A549 (cell line): Measurements from ENCODE around the gene DTX1. TPM values are rescaled to one million over a fixed set of nuclear protein-coding genes. Genes with fewer than 3 reads are reported as not detected.

Experiments
- ATAC-seq, 2 experiments: fragments of 200-7000 bp in 1 of 2; fragments of >200 bp in 1 of 2; cut with Nextera tagmentation in 1 of 2; cut with Tn5 transposase in 1 of 2; 3 replicates each; pipeline versions ENCODE4 v1.8.0 to v1.9.1; 2018 to 2020; ENCODE audit warnings: mild to moderate bottlenecking in 1 of 2, moderate library complexity in 1 of 2
- CTCF ChIA-PET: fragments of 300-600 bp; sonication (Branson Sonifier 250); formaldehyde crosslinking; extraction: SDS; loops from one replicate; lab custom pipeline; 2021; ENCODE audit warnings: antibody characterized with exemption, inconsistent platforms; lab: Yijun Ruan, JAX
- POLR2A ChIA-PET: fragments of 350-600 bp; formaldehyde crosslinking; extraction: SDS; loops from one replicate; lab custom pipeline; 2021; ENCODE audit warnings: antibody characterized with exemption, inconsistent platforms; lab: Yijun Ruan, JAX
- DNase-seq, 2 experiments: peaks; one replicate each; pipeline versions ENCODE4 v3.0.0 to v3.0.0-alpha.2; 2011 to 2016; ENCODE audit warnings: low read depth in 1 of 2, low spot score in 1 of 2
- FAIRE-seq: peaks from 2 replicates; lab custom pipeline; 2011; peaks lifted over from hg19 to GRCh38; lab: Jason Lieb, UNC
- H3K27ac ChIP-seq, 2 experiments: fragments of >200 bp; sonication (Bioruptor Twin); formaldehyde crosslinking; 3 replicates each; pipeline ENCODE4 v1.5.1; 2016 to 2017
- H3K4me1 ChIP-seq: fragments of >200 bp; sonication (Bioruptor Twin); formaldehyde crosslinking; 3 replicates; pipeline ENCODE4 v1.6.1; 2016
- H3K4me2 ChIP-seq: fragments of >200 bp; sonication (Bioruptor Twin); formaldehyde crosslinking; 3 replicates; pipeline ENCODE4 v1.6.1; 2016
- H3K4me3 ChIP-seq: fragments of >200 bp; sonication (Bioruptor Twin); formaldehyde crosslinking; 3 replicates; pipeline ENCODE4 v1.5.1; 2016
- H3K9me3 ChIP-seq: fragments of >200 bp; sonication (Bioruptor Twin); formaldehyde crosslinking; 3 replicates; pipeline ENCODE4 v1.6.1; 2016
- BHLHE40 ChIP-seq: IDR thresholded peaks from 2 replicates; pipeline ENCODE4 v1.6.1; 2012; ENCODE audit warnings: low read depth, low read length, inconsistent platforms
- CHD2 ChIP-seq: fragments of 150-350 bp; IDR thresholded peaks from 2 replicates; pipeline ENCODE4 v1.6.1; 2014; ENCODE audit warnings: low read length; ENCODE audit not compliant: partially characterized antibody
- EHMT2 ChIP-seq: fragments of 200-600 bp; sonication (generic); IDR thresholded peaks from 2 replicates; pipeline ENCODE4 v1.6.1; 2016; ENCODE audit warnings: antibody characterized with exemption, low read depth, mild to moderate bottlenecking, moderate library complexity
- FOSL2 ChIP-seq, 2 experiments: fragments of 450-650 bp in 1 of 2; fragments of >200 bp in 1 of 2; sonication (Bioruptor Twin) in 1 of 2; formaldehyde crosslinking; IDR thresholded peaks; 2 replicates each; pipeline versions ENCODE4 v1.5.0 to v1.6.1; 2016 to 2020; ENCODE audit warnings: mild to moderate bottlenecking in 1 of 2, moderate library complexity in 1 of 2
- GATA3 ChIP-seq: IDR thresholded peaks from 2 replicates; pipeline ENCODE4 v1.6.1; 2012; ENCODE audit warnings: borderline replicate concordance
- HDAC2 ChIP-seq: fragments of 200-600 bp; sonication (generic); IDR thresholded peaks from 2 replicates; pipeline ENCODE4 v1.6.1; 2016
- HOXB5 ChIP-seq: fragments of 250-450 bp; sonication (Bioruptor Pico); IDR thresholded peaks from 2 replicates; pipeline ENCODE4 v1.5.0; 2020; ENCODE audit warnings: mild to moderate bottlenecking, moderate library complexity
- JUN ChIP-seq, 2 experiments: fragments of >200 bp; sonication (Bioruptor Twin); formaldehyde crosslinking; IDR thresholded peaks; 2 replicates in 1 of 2; 3 replicates in 1 of 2; pipeline ENCODE4 v1.6.1; 2016 to 2017
- KDM5A ChIP-seq: fragments of 200-600 bp; sonication (generic); IDR thresholded peaks from 2 replicates; pipeline ENCODE4 v1.6.1; 2016; ENCODE audit warnings: antibody characterized with exemption, mild to moderate bottlenecking
- MAFK ChIP-seq: fragments of 450-650 bp; IDR thresholded peaks from 2 replicates; pipeline ENCODE4 v1.6.1; 2014; ENCODE audit not compliant: partially characterized antibody
- MYC ChIP-seq: IDR thresholded peaks from 2 replicates; pipeline ENCODE4 v1.6.1; 2012; ENCODE audit warnings: mild to moderate bottlenecking, inconsistent platforms, low read length, improper control_type of control experiment, borderline replicate concordance
- NFE2L2 ChIP-seq: fragments of 150-350 bp; conservative IDR thresholded peaks from 2 replicates; pipeline ENCODE4 v1.6.1; 2014; ENCODE audit warnings: low read length
- PBX3 ChIP-seq: IDR thresholded peaks from 2 replicates; pipeline ENCODE4 v1.6.1; 2012
- PHF8 ChIP-seq: fragments of 200-600 bp; sonication (generic); IDR thresholded peaks from 2 replicates; pipeline ENCODE4 v1.6.1; 2016; ENCODE audit warnings: low read depth, mild to moderate bottlenecking, antibody characterized with exemption, moderate library complexity, borderline replicate concordance
- POLR2AphosphoS2 ChIP-seq: conservative IDR thresholded peaks from 2 replicates; pipeline ENCODE4 v1.6.1; 2012; ENCODE audit warnings: low read length, improper control_type of control experiment, inconsistent platforms
- REST ChIP-seq: fragments of 200-600 bp; sonication (generic); IDR thresholded peaks from 2 replicates; pipeline ENCODE4 v1.6.1; 2016; ENCODE audit warnings: antibody characterized with exemption, mild to moderate bottlenecking, moderate library complexity
- SREBF2 ChIP-seq: fragments of 450-650 bp; IDR thresholded peaks from 2 replicates; pipeline ENCODE4 v1.6.1; 2014; ENCODE audit warnings: mild to moderate bottlenecking, moderate library complexity
- ZC3H11A ChIP-seq: fragments of 450-650 bp; IDR thresholded peaks from 2 replicates; pipeline ENCODE4 v1.6.1; 2014; ENCODE audit warnings: antibody characterized with exemption, mild to moderate bottlenecking
- ZFP36 ChIP-seq: fragments of 450-650 bp; IDR thresholded peaks from 2 replicates; pipeline ENCODE4 v1.6.1; 2014; ENCODE audit warnings: borderline replicate concordance; ENCODE audit not compliant: partially characterized antibody
- WGBS: methylation state at CpG from one replicate; pipeline ENCODE4 v1.1.6; 2017; ENCODE audit errors: missing lambda C conversion rate; 5-methylcytosine and 5-hydroxymethylcytosine counted together
- polyA plus RNA-seq, 4 experiments: library from polyadenylated mRNA; depleted of rRNA in 3 of 4; stranded (reverse); fragments of >200 nt; fragmentation: RNase III in 1 of 4; extraction: RNeasy Plus Mini Kit Qiagen cat#74134 plus additional on column Dnase treatment in 1 of 4; gene quantifications; 2 replicates in 3 of 4; 3 replicates in 1 of 4; pipeline ENCODE4 v1.2.3, GENCODE V29; 2011 to 2017
- TF ChIP-seq, protein P1 (sequence below): fragments of 150-350 bp; IDR thresholded peaks from 2 replicates; pipeline ENCODE4 v1.6.1; 2014; ENCODE audit warnings: low read depth, mild to moderate bottlenecking, low read length

The DTX1 gene
- polyA plus RNA-seq, 2 of the 4 experiments (the other 2 are of a cell fraction): 0.28 to 0.37 TPM

DNA sequence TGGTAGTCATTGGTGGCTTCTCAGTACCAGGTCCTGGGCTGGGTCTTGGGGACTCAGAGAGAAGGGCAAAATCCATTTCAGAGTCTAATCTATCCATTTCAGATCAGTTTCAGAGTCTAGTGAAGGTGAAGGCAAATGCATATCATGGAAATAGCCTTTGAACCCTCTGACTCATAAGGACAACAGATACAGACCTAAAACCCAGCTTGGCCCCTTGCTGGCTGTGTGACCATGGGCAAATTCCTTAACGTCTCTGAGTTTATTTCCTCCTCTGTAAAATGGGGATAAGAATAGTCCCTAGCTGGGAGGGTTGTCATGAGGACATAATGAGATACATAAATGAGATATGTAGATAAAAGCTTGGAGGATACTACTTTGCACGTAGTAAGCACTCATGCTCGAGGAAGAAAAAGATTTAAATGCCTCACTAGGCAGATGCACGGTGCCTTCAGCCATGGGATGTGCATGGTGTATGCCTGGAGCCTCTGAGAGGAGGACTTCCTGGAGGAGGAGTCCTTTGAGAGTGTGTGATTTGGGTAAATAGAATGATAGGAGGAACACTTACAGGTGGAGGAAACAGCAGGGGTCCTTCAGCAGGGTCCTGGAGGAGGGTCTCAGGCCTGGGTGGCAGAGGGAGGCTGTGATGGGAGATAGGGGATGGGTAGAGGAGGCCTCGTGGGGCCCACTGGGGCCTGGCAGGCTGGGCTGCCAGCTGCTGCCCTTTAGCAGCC is 8.0 kb downstream of the DTX1 start:
- Histone ChIP-seq H3K9me3 (no peaks in the 10 kb centered on the region), H3K4me3 (no peak overlapping the region), H3K4me1 (no peaks in the 10 kb centered on the region), H3K27ac (no peak overlapping the region), H3K4me2 (no peak overlapping the region)
- FAIRE-seq: no peak
- no peak for DNase-seq
- ChIA-PET POLR2A (no interaction called here), CTCF (interaction anchor here (1.2 to 3.2 kb wide), 5 partner anchors 13 to 109 kb away, joined by 3 to 30 read pairs (median 5); no protein-coding TSS in a partner anchor)
- no peak for ATAC-seq
- no peak for TF ChIP-seq HOXB5 (CRISPR knock-in tag)
- peak; percentile 32 for TF ChIP-seq ZFP36
- no peak for TF ChIP-seq SREBF2
- no peak for TF ChIP-seq HDAC2
- TF ChIP-seq CHD2: no peak
- TF ChIP-seq POLR2AphosphoS2: no peak
- TF ChIP-seq GATA3: no peak
- no peak for TF ChIP-seq NFE2L2
- no peak for TF ChIP-seq MAFK
- whole genome bisulfite sequencing: 39% methylated on average over 5 of the region's 5 CpGs

- no peak for DNase-seq
- Histone ChIP-seq H3K4me3 (no peak overlapping the region), H3K4me2 (no peak overlapping the region), H3K9me3 (no peaks in the 10 kb centered on the region), H3K4me1 (no peaks in the 10 kb centered on the region), H3K27ac (no peak overlapping the region)
- peak; percentile 91 for TF ChIP-seq REST
- TF ChIP-seq PBX3: no peak
- peak; percentile 29; the same call in 1 of the 2 replicates for TF ChIP-seq EHMT2
- 33% methylated on average over 29 of the region's 31 CpGs for WGBS
- FAIRE-seq: no peak
- POLR2A ChIA-PET: interaction anchor here (0.7 kb wide), 1 partner anchor 24 kb away, joined by 7 read pairs; no protein-coding TSS in a partner anchor
- ATAC-seq: peak; percentile 38 to 64; a peak in 4 of 6 replicates
- CTCF ChIA-PET: interaction anchor here (0.8 to 2.9 kb wide), 3 partner anchors 17 to 109 kb away, joined by 3 to 20 read pairs (median 3); no protein-coding TSS in a partner anchor
Observed at GRCh38 chr12:113065126-113066007, 8.8 kb downstream of the DTX1 start.

- DNase-seq (no peak), ATAC-seq (no peak), FAIRE-seq (no peak)
- POLR2A ChIA-PET: no interaction called here
- Histone ChIP-seq H3K27ac (no peak overlapping the region), H3K4me2 (no peak overlapping the region), H3K4me3 (no peak overlapping the region), H3K9me3 (no peaks in the 10 kb centered on the region), H3K4me1 (peaks cover 2% of the 10 kb centered on the region)
- CTCF ChIA-PET: interaction anchor here (0.8 to 2.9 kb wide), 5 partner anchors 15 to 110 kb away, joined by 3 to 20 read pairs (median 4); no protein-coding TSS in a partner anchor
- 63% methylated on average over 12 of the region's 13 CpGs for WGBS
- no peak for TF ChIP-seq BHLHE40
- no peak for TF ChIP-seq FOSL2 (IDR thresholded peaks at IDR 0.05)
- no peak for TF ChIP-seq FOSL2 (CRISPR knock-in tag; IDR thresholded peaks at IDR 0.05)
- TF ChIP-seq, protein P1, sequence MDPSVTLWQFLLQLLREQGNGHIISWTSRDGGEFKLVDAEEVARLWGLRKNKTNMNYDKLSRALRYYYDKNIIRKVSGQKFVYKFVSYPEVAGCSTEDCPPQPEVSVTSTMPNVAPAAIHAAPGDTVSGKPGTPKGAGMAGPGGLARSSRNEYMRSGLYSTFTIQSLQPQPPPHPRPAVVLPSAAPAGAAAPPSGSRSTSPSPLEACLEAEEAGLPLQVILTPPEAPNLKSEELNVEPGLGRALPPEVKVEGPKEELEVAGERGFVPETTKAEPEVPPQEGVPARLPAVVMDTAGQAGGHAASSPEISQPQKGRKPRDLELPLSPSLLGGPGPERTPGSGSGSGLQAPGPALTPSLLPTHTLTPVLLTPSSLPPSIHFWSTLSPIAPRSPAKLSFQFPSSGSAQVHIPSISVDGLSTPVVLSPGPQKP: no peak
- no peak for TF ChIP-seq MYC
- TF ChIP-seq PHF8: no peak
- no peak for TF ChIP-seq CHD2
- no peak for TF ChIP-seq ZC3H11A
- TF ChIP-seq GATA3: no peak
- no peak for TF ChIP-seq KDM5A
- TF ChIP-seq POLR2AphosphoS2: no peak
- no peak for TF ChIP-seq JUN (IDR thresholded peaks at IDR 0.05)
Observed at GRCh38 chr12:113066813-113067400, 10.4 kb downstream of the DTX1 start.
